RPMI8226 (cell line): ENCODE data around the gene MTPN.

Source experiments
- DNase-seq: peaks from one replicate; pipeline ENCODE4 v3.0.0-alpha.2; 2015

The MTPN gene

GRCh38 chr7:135956393-135956792 lies 20.8 kb downstream of the MTPN start:
- DNase-seq, result no peak

GRCh38 chr7:135950972-135951371 lies 26.2 kb downstream of the MTPN start:
- DNase-seq, result no peak

GRCh38 chr7:135950429-135950828 lies 26.7 kb downstream of the MTPN start:
- DNase-seq, result no peak

GRCh38 chr7:135946289-135947055 lies 30.7 kb downstream of the MTPN start:
- no peak for DNase-seq

GRCh38 chr7:135944753-135945152 lies 32.4 kb downstream of the MTPN start:
- DNase-seq, result no peak

GRCh38 chr7:135943134-135943879 lies 33.9 kb downstream of the MTPN start:
- DNase-seq, result no peak

GRCh38 chr7:135942614-135943013 lies 34.5 kb downstream of the MTPN start:
- DNase-seq, result no peak

- DNase-seq, result no peak
Measured at GRCh38 chr7:135940077-135941075, 36.8 kb downstream of the MTPN start.

- DNase-seq, result no peak
Measured at GRCh38 chr7:135939261-135939812, 37.8 kb downstream of the MTPN start.

GRCh38 chr7:135938563-135938962 lies 38.6 kb downstream of the MTPN start:
- DNase-seq, result no peak

GRCh38 chr7:135938086-135938485 lies 39.1 kb downstream of the MTPN start:
- DNase-seq, result no peak

- DNase-seq, result no peak
Measured at GRCh38 chr7:135936497-135937217, 40.5 kb downstream of the MTPN start.

GRCh38 chr7:135934651-135935050 lies 42.5 kb downstream of the MTPN start:
- no peak for DNase-seq

- DNase-seq, result no peak
Measured at GRCh38 chr7:135933509-135934188, 43.5 kb downstream of the MTPN start.

- DNase-seq, result no peak
Measured at GRCh38 chr7:135932131-135932530, 45.0 kb downstream of the MTPN start.

GRCh38 chr7:135930565-135931461 lies 46.3 kb downstream of the MTPN start:
- no peak for DNase-seq

GRCh38 chr7:135929722-135930141 lies 47.4 kb downstream of the MTPN start:
- no peak for DNase-seq

- no peak for DNase-seq
Measured at GRCh38 chr7:135929249-135929648, 47.9 kb downstream of the MTPN start.

GRCh38 chr7:135928136-135928535 lies 49.0 kb downstream of the MTPN start:
- no peak for DNase-seq

- DNase-seq, result no peak
Measured at GRCh38 chr7:135925210-135925609, 51.9 kb downstream of the MTPN start.
